Sigmoid colon (tissue), 7 donors: Measurements from ENCODE around the gene FIBP. TPM values are rescaled to one million over a fixed set of nuclear protein-coding genes. Genes with fewer than 3 reads are reported as not detected.
A peak's percentile ranks its signal among the peaks of the same experiment; 100 is the strongest.

Experiments
- DNase-seq: peaks from one replicate; pipeline ENCODE4 v3.0.0-alpha.2; 2019
- H3K27ac ChIP-seq, 4 donors: fragments of 200-600 bp; sonication (generic); one replicate each; pipeline ENCODE4 v1.5.1; 2016 to 2019; ENCODE audit warnings: mild to moderate bottlenecking in 1 of 4
- H3K27me3 ChIP-seq, 3 donors: fragments of 200-600 bp; sonication (generic); one replicate each; pipeline ENCODE4 v1.5.1; 2019; ENCODE audit warnings: mild to moderate bottlenecking in 1 of 3
- H3K36me3 ChIP-seq, 4 donors: fragments of 200-600 bp; sonication (generic); one replicate each; pipeline ENCODE4 v1.5.1; 2016 to 2019
- H3K4me1 ChIP-seq, 4 donors: fragments of 200-600 bp; sonication (generic); one replicate each; pipeline ENCODE4 v1.5.1; 2017 to 2019
- H3K4me3 ChIP-seq, 4 donors: fragments of 200-600 bp; sonication (generic); one replicate each; pipeline ENCODE4 v1.5.1; 2017 to 2019; ENCODE audit warnings: mild to moderate bottlenecking in 2 of 4, moderate library complexity in 1 of 4
- H3K9me3 ChIP-seq, 4 donors: fragments of 200-600 bp in 3 of 4; sonication (generic) in 3 of 4; one replicate each; pipeline versions ENCODE4 v1.5.1 to v1.6.1; 2013 to 2019
- EP300 ChIP-seq, 4 donors: sonication (generic); formaldehyde crosslinking; IDR thresholded peaks; one replicate each; pipeline ENCODE4 v1.6.1; 2017; ENCODE audit warnings: antibody characterized with exemption in 4 of 4
- POLR2A ChIP-seq, 2 donors: fragments of 450-650 bp; IDR thresholded peaks; one replicate each; pipeline ENCODE4 v1.6.1; 2016; ENCODE audit warnings: antibody characterized with exemption in 2 of 2, mild to moderate bottlenecking in 2 of 2, moderate library complexity in 2 of 2
- POLR2AphosphoS5 ChIP-seq, 4 donors: sonication (generic); formaldehyde crosslinking; IDR thresholded peaks; one replicate each; pipeline ENCODE4 v1.6.1; 2017; ENCODE audit warnings: antibody characterized with exemption in 4 of 4
- WGBS, 2 donors: extraction: QIAGEN DNeasy Blood & Tissue Kit; methylation state at CpG; one replicate each; pipeline ENCODE4 v1.1.7; 2013; 5-methylcytosine and 5-hydroxymethylcytosine counted together
- intact Hi-C: fragments of 100-400 bp; cut with DNase I; formaldehyde crosslinking; loops from one replicate; pipeline ENCODE4 v1.15.1; 2023
- polyA plus RNA-seq, 3 donors: library from polyadenylated mRNA; stranded (reverse); fragments of 200-250 nt; gene quantifications; one replicate each; pipeline ENCODE4 v1.2.3, GENCODE V29; 2013
- total RNA-seq, 4 donors: library from RNA; depleted of rRNA; stranded (reverse); fragments of >200 nt; gene quantifications; one replicate each; pipeline ENCODE4 v1.1.0, GENCODE V29; 2016
- TF ChIP-seq, protein P1 (sequence below), 4 experiments: fragments of 450-650 bp in 3 of 4; fragments of 200-600 bp in 1 of 4; IDR thresholded peaks; one replicate each; pipeline ENCODE4 v1.5.1; 2016 to 2019; ENCODE audit warnings: antibody characterized with exemption in 4 of 4, mild to moderate bottlenecking in 3 of 4, moderate library complexity in 2 of 4
- donor health status: healthy with polysubstance abuse.
- donor health status: Bipolar disorder and iron deficiency.
- donor health status: healthy.

Gene FIBP
- total and polyA plus RNA-seq, 7 donors: 37.5 to 66.1 (median 54.4) TPM

DNA sequence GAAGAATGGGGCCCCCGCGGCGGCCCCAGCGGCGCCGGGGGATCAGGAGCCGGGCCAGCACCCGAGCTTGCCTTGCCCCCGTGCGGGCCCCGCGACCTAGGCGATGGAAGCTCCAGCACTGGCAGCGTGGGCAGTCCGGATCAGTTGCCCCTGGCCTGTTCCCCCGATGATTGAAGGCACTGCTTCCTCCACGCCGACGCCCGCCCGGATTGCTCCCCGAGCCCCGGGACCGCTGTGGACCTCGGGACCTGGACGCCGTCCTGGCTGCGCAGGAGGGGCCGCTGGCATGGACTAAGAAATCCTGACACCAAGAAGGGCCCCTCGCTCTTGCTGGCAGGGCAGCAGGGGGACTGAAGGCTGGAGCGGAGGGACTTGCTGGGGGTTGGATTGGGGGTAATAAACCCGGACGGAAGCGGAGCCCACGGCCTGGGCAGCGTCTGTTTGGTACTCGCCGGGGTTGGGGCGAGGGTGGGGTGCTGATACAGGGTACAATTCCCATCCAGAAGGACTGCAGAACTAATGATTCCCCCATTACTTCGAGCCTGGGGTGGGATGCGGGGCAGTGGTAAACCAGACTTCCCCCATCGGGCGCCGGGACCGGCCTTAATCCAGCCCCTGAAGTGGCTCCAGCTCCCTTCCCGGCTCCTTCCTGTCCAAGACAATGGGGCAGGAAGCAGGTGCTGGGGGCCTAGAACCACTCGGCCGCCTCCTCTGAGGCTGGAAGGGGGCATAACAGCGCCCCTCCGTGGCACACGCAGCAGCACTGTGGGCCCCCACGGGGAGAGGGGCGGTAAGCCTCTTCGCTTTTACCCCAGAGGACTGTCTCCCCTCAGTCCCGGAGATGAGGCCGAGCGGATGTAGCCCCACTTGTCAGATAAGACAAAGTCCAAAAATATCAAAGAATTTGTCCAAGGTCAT, 3.2 kb upstream of the FIBP start:
- Histone ChIP-seq H3K27ac (peak overlapping the region; percentile 95 to 98 (median 97)), H3K4me1 (peaks cover 0 to 70% (median 59%) of the 10 kb centered on the region in 4 donors), H3K36me3 (peaks cover 0 to 6% (median 0%) of the 10 kb centered on the region in 4 donors), H3K9me3 (no peaks in the 10 kb centered on the region), H3K27me3 (no peaks in the 10 kb centered on the region), H3K4me3 (peak overlapping the region; percentile 60 to 77 (median 66))
- peak; percentile 81 for DNase-seq
- no peak for TF ChIP-seq EP300 (IDR thresholded peaks at IDR 0.05)
- TF ChIP-seq, protein P1, sequence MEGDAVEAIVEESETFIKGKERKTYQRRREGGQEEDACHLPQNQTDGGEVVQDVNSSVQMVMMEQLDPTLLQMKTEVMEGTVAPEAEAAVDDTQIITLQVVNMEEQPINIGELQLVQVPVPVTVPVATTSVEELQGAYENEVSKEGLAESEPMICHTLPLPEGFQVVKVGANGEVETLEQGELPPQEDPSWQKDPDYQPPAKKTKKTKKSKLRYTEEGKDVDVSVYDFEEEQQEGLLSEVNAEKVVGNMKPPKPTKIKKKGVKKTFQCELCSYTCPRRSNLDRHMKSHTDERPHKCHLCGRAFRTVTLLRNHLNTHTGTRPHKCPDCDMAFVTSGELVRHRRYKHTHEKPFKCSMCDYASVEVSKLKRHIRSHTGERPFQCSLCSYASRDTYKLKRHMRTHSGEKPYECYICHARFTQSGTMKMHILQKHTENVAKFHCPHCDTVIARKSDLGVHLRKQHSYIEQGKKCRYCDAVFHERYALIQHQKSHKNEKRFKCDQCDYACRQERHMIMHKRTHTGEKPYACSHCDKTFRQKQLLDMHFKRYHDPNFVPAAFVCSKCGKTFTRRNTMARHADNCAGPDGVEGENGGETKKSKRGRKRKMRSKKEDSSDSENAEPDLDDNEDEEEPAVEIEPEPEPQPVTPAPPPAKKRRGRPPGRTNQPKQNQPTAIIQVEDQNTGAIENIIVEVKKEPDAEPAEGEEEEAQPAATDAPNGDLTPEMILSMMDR (IDR thresholded peaks at IDR 0.05): no peak
- no peak for TF ChIP-seq POLR2A (IDR thresholded peaks at IDR 0.05)
- TF ChIP-seq POLR2AphosphoS5 (IDR thresholded peaks at IDR 0.05): peak in 3 of 4 donors; percentile 17 to 40 (median 23)
- intact Hi-C loops: no loop called here
- WGBS, 2 donors: 5 to 12% methylated on average over 57 of the region's 57 CpGs

DNA sequence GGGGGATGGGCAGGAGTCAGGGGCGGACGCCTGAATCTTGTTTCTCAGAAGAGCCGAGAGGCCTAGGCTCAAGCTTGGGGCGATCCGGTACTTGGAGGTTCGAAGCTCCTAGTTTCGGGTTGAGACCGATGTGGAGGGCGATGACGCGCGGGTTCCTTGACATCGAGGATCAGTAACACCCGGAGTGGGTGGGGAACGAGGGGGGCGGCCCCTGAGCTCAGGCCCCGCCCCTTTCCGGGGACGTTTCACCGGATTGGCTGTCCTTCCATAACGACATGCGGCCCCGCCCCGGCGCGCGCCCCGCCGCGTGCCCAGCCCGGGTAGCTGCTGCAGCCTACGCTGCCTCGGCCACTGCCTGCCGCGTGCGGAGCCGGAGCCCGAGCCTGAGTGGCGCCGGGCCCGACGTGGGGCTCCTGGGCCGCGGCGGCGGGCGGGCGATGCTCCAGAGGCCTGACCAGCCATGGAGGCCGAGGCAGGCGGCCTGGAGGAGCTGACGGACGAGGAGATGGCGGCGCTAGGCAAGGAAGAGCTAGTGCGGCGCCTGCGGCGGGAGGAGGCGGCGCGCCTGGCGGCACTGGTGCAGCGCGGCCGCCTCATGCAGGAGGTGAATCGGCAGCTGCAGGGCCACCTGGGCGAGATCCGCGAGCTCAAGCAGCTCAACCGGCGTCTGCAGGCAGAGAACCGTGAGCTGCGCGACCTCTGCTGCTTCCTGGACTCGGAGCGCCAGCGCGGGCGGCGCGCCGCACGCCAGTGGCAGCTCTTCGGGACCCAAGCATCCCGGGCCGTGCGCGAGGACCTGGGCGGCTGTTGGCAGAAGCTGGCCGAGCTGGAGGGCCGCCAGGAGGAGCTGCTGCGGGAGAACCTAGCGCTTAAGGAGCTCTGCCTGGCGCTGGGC, 2.3 kb upstream of the FIBP start, which contains the start of gene CCDC85B:
TSS of gene CCDC85B (plus strand) at position 350 of the 895 bp plus-strand sequence. CDS start at position 461, 111 bp downstream.
- Histone ChIP-seq H3K9me3 (no peaks in the 10 kb centered on the region), H3K4me3 (peak within 1 kb of the TSS; percentile 60 to 77 (median 70)), H3K27ac (peak within 1 kb of the TSS; percentile 95 to 98 (median 97)), H3K36me3 (peaks cover 0 to 14% (median 2%) of the 10 kb centered on the region in 4 donors), H3K27me3 (no peaks in the 10 kb centered on the region), H3K4me1 (peaks cover 0 to 70% (median 59%) of the 10 kb centered on the region in 4 donors)
- DNase-seq: peak; percentile 100
- intact Hi-C loops: loop anchor here (1.0 kb wide), 1 partner anchor 29 kb away; the partner anchor contains the start of genes C11orf68 and DRAP1
- 0% methylated on average over 94 of the region's 94 CpGs for WGBS, 2 donors
- TF ChIP-seq, protein P1 (IDR thresholded peaks at IDR 0.05): no peak
- TF ChIP-seq POLR2A (IDR thresholded peaks at IDR 0.05): peak; percentile 70 to 79
- TF ChIP-seq POLR2AphosphoS5 (IDR thresholded peaks at IDR 0.05): peak; percentile 93 to 98 (median 96)
- no peak for TF ChIP-seq EP300 (IDR thresholded peaks at IDR 0.05)

DNA sequence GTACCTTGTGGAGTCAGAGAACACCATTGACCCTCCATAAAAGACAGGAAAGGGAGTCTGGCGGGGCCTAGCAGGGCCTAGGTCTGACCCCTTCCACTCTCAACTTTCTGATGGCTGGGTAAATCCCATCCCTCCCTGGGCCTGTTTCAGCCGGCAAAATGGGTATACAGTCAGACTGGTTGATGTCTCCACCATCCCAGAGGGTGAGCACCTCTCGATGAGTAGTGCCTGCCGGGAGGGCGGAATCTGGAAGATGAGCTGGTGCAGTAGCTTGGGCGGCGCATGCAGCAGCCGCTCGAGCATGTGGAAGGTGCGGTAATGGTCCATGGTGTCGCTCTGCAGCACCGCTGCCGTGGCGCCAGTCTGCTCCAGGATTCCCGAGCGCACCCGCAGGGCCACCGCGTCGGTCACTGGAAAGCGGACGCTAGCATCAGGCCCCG, 528 bp downstream of the FIBP start:
- no peak for TF ChIP-seq POLR2AphosphoS5 (IDR thresholded peaks at IDR 0.05)
- TF ChIP-seq POLR2A (IDR thresholded peaks at IDR 0.05): no peak
- TF ChIP-seq EP300 (IDR thresholded peaks at IDR 0.05): no peak
- TF ChIP-seq, protein P1 (IDR thresholded peaks at IDR 0.05): no peak
- DNase-seq: no peak
- peak overlapping the region; percentile 95 to 98 (median 97) for H3K27ac ChIP-seq
- H3K27me3 ChIP-seq: no peaks in the 10 kb centered on the region
- intact Hi-C loops: loop anchor here (1.0 to 5.0 kb wide), 3 partner anchors 29 to 115 kb away; partner anchors contain the start of genes BANF1, CFL1, EIF1AD and SART1
- peaks cover 4 to 35% (median 12%) of the 10 kb centered on the region in 4 donors for H3K36me3 ChIP-seq
- peaks cover 0 to 66% (median 57%) of the 10 kb centered on the region in 4 donors for H3K4me1 ChIP-seq
- H3K9me3 ChIP-seq: no peaks in the 10 kb centered on the region
- 3 to 7% methylated on average over 23 of the region's 23 CpGs for WGBS, 2 donors
- H3K4me3 ChIP-seq: peak overlapping the region; percentile 53 to 75 (median 62)
